Neural crest cell (in vitro differentiated cells): Measurements from ENCODE around the gene DTX2. TPM values are rescaled to one million over a fixed set of nuclear protein-coding genes. Genes with fewer than 3 reads are reported as not detected.
"Not testable (repeated sequence)": the region's sequence is repeated elsewhere in the genome, so short reads cannot be mapped to it uniquely, and the experiment has no call there.

Experiments used
- DNase-seq: peaks from one replicate; pipeline ENCODE4 v3.0.0; 2021; ENCODE audit warnings: low read depth, mixed read lengths, low spot score
- H3K27ac Mint-ChIP-seq: one replicate; pipeline ENCODE4 v1.8.0; 2021; ENCODE audit warnings: mild to moderate bottlenecking, mixed read lengths; ENCODE audit not compliant: unreplicated experiment
- H3K27me3 Mint-ChIP-seq: 2 replicates; pipeline ENCODE4 v1.8.0; 2021; ENCODE audit warnings: low read depth, mild to moderate bottlenecking, mixed read lengths
- H3K36me3 Mint-ChIP-seq: 2 replicates; pipeline ENCODE4 v1.8.0; 2021; ENCODE audit warnings: low read depth, mild to moderate bottlenecking, mixed read lengths
- H3K4me1 Mint-ChIP-seq: 2 replicates; pipeline ENCODE4 v1.8.0; 2021; ENCODE audit warnings: mixed read lengths
- H3K4me3 Mint-ChIP-seq: one replicate; pipeline ENCODE4 v1.8.0; 2021; ENCODE audit warnings: mild to moderate bottlenecking, mixed read lengths
- H3K9me3 Mint-ChIP-seq: 2 replicates; pipeline ENCODE4 v1.8.0; 2021; ENCODE audit warnings: mixed read lengths
- CTCF ChIP-seq: fragments of 200-600 bp; sonication (generic); conservative IDR thresholded peaks from 2 replicates; pipeline ENCODE4 v1.5.0; 2021; ENCODE audit warnings: antibody characterized with exemption, mild to moderate bottlenecking
- total RNA-seq: library from RNA; stranded (reverse); gene quantifications from 2 replicates; pipeline ENCODE4 v1.2.1, GENCODE V29; 2021

The DTX2 gene
- total RNA-seq, 1 donor from 2014 or later, result 24.2 TPM

DNA sequence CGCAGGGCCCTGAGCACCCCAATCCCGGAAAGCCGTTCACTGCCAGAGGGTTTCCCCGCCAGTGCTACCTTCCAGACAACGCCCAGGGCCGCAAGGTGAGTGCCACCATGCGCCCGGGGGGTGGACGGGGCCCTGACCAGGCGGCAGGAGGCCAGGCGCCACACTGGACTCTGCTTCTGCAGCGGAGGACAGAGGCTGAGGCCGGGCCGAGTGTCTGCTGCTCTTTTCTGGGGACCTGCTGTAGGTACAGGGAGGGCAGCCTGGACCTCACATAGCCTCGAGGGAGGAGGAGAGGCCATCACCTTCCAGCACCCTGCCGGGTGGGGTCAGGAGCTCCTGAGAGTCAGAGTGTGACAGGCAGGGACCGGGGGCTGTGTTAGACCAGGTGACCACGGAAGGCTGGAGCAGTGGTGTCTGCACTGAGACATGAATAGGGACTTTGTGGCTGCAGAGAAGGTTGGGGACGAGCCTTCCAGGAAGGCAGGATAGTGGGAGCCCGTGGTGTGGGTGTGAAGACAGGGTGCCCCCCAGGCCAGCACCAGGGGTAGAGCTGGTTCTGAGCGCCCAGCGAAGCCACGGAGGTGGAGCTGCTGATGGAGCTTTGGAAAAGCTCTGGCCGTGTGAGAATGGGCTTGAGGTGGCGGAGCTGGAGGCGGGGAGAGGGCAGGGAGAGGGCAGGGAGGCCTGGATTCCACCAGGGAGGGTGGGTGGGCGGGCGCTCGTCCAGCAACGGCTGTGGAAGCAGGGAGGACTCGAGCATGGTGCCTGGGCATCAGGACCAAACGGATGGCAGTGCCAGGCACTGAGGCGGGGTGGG lies 43.0 kb downstream of the DTX2 start:
- DNase-seq, H3K9me3 Mint-ChIP-seq, H3K4me3 Mint-ChIP-seq, H3K27me3 Mint-ChIP-seq, H3K4me1 Mint-ChIP-seq, H3K27ac Mint-ChIP-seq, H3K36me3 Mint-ChIP-seq: not testable (repeated sequence)

DNA sequence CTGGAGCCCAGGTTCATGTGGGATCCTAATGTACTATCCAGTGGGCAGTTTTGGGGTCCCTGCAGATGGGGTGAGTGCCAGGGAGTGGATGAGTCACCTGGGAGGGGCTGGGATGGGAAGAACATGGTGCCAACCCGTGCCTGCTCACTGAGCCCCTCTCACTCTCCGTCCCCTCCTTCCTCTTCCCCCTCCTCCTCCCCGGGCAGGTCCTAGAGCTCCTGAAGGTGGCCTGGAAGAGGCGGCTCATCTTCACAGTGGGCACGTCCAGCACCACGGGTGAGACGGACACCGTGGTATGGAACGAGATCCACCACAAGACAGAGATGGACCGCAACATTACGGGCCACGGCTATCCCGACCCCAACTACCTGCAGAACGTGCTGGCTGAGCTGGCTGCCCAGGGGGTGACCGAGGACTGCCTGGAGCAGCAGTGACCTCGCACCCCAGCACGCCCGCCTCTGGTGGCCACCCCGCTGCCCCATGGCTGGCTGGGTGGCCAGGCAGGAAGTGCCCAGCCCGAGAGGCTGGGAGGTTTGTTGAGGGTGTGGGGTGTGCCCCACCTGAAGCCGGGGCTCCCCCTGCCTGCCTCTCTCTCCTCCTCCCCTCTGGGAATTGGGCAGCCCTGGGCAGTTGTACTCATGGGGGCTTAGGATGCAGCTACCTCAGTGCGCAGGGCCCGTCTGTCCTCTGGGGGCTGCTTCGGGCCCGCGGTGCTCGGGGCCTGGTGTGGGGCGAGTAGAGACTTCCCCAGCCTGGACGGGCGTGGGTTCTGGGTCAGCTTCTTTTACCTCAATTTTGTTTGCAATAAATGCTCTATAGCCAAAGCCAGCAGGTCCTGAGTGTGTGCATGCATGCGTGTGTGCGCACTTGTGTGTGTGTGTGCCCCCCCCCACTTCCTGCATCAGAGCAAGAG lies 43.9 kb downstream of the DTX2 start:
- Mint-ChIP-seq H3K4me1 (no peaks in the 10 kb centered on the region), H3K27ac (no peak overlapping the region), H3K4me3 (no peak overlapping the region), H3K9me3 (peaks cover 2% of the 10 kb centered on the region), H3K36me3 (peaks cover 2% of the 10 kb centered on the region), H3K27me3 (no peaks in the 10 kb centered on the region)
- no peak for DNase-seq
- TF ChIP-seq CTCF, result no peak

DNA sequence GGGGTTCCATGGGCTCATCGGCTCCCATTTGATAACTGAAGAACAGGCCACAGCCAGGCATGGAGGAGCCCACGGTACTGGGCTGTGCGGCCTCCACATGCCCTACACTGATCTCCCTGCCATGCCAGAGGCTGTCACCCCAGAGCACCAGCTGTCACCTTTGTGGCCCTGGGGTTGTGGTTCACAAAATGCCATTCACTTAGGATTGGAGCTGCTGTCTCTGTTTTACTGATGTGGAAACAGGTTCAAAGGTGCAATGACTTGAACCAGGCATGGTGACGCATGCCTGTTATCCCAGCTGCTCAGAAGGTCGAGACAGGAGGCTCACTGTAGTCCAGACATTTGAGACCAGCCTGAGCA lies 44.6 kb downstream of the DTX2 start:
- Mint-ChIP-seq H3K4me3 (no peak overlapping the region), H3K36me3 (peaks cover 2% of the 10 kb centered on the region), H3K4me1 (no peaks in the 10 kb centered on the region), H3K27me3 (no peaks in the 10 kb centered on the region), H3K27ac (peak overlapping the region; percentile 27), H3K9me3 (peaks cover 2% of the 10 kb centered on the region)
- DNase-seq, result no peak
- TF ChIP-seq CTCF, result no peak

- H3K36me3 Mint-ChIP-seq, H3K4me3 Mint-ChIP-seq, DNase-seq, H3K9me3 Mint-ChIP-seq, H3K4me1 Mint-ChIP-seq, H3K27ac Mint-ChIP-seq, H3K27me3 Mint-ChIP-seq: not testable (repeated sequence)
These were observed 45.1 kb downstream of the DTX2 start for GRCh38 chr7:76506643-76507042.

DNA sequence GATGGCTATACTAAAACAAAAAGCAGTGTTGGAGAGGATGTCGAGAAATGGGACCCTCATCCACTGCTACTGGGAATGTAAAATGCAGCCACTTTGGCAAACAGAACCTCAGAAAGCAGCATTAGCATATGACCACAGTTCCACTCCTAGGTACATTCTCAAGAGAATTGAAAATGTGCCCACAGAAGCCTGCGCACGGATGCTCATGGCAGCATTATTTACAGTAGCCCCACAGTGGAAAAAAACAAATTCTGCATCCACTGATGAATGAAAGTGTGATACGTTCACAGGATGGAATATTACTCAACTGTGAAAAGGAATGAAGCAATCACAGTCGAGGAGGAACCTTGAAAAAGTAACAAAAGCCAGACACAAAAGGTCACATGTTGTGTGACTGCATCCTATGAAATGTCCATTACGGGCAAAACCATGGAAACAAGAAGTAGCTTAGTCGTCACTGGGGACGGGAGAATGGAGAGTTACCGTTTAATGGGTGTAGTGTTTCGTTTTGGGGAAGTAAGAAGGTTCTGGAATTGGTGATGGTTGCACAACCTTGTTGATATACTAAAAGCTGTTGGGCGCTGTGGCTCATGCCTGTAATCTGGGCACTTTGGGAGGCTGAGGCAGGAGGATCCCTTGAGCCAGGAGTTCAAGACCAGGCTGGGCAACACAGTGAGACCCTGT lies 46.4 kb downstream of the DTX2 start:
- peaks cover 2% of the 10 kb centered on the region for H3K36me3 Mint-ChIP-seq
- H3K4me1 Mint-ChIP-seq, result no peaks in the 10 kb centered on the region
- DNase-seq, result no peak
- TF ChIP-seq CTCF, result no peak
- no peak overlapping the region for H3K4me3 Mint-ChIP-seq
- H3K27ac Mint-ChIP-seq, result no peak overlapping the region
- no peaks in the 10 kb centered on the region for H3K27me3 Mint-ChIP-seq
- H3K9me3 Mint-ChIP-seq, result peaks cover 2% of the 10 kb centered on the region
